Kidney epithelial cell (primary cell): ENCODE measurements around the gene CDK5RAP1. TPM values are rescaled to one million over a fixed set of nuclear protein-coding genes. Genes with fewer than 3 reads are reported as not detected.

ENCODE experiments used
- DNase-seq: peaks from one replicate; pipeline ENCODE4 v3.0.0-alpha.2; 2010; ENCODE audit warnings: low read depth
- H3K27me3 ChIP-seq: 2 replicates; pipeline ENCODE4 v1.6.0; 2011; ENCODE audit warnings: low read length; ENCODE audit not compliant: control insufficient read depth, insufficient read depth
- H3K36me3 ChIP-seq: 2 replicates; pipeline ENCODE4 v1.5.1; 2011; ENCODE audit warnings: low read length; ENCODE audit not compliant: control insufficient read depth, insufficient read depth
- H3K4me3 ChIP-seq: 2 replicates; pipeline ENCODE4 v1.5.1; 2011; ENCODE audit warnings: low read depth, mild to moderate bottlenecking, control low read depth, low read length
- total RNA-seq: library from RNA; depleted of rRNA; stranded (reverse); fragments of >200 nt; gene quantifications from 2 replicates; pipeline ENCODE4 v1.2.3, GENCODE V29; 2015
- TF ChIP-seq, protein P1 (sequence below): IDR thresholded peaks from 2 replicates; pipeline ENCODE4 v1.5.1; 2011; ENCODE audit warnings: mild to moderate bottlenecking, moderate library complexity, low read length, control low read depth, inconsistent platforms; ENCODE audit not compliant: insufficient read depth, poor library complexity, severe bottlenecking

Gene CDK5RAP1
- 25.3 and 39.4 TPM in 2 replicates for total RNA-seq

GRCh38 chr20:33401184-33401920, at the start of gene CDK5RAP1:
TSS of gene CDK5RAP1 (minus strand) at chr20:33401519. CDS start at chr20:33397064, 4,455 bp downstream.
- peak within 1 kb of the TSS; percentile 78 for H3K4me3 ChIP-seq
- TF ChIP-seq, protein P1, sequence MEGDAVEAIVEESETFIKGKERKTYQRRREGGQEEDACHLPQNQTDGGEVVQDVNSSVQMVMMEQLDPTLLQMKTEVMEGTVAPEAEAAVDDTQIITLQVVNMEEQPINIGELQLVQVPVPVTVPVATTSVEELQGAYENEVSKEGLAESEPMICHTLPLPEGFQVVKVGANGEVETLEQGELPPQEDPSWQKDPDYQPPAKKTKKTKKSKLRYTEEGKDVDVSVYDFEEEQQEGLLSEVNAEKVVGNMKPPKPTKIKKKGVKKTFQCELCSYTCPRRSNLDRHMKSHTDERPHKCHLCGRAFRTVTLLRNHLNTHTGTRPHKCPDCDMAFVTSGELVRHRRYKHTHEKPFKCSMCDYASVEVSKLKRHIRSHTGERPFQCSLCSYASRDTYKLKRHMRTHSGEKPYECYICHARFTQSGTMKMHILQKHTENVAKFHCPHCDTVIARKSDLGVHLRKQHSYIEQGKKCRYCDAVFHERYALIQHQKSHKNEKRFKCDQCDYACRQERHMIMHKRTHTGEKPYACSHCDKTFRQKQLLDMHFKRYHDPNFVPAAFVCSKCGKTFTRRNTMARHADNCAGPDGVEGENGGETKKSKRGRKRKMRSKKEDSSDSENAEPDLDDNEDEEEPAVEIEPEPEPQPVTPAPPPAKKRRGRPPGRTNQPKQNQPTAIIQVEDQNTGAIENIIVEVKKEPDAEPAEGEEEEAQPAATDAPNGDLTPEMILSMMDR, result no peak
- peak; percentile 52 for DNase-seq
- no peaks in the 10 kb centered on the region for H3K36me3 ChIP-seq
- no peaks in the 10 kb centered on the region for H3K27me3 ChIP-seq

DNA sequence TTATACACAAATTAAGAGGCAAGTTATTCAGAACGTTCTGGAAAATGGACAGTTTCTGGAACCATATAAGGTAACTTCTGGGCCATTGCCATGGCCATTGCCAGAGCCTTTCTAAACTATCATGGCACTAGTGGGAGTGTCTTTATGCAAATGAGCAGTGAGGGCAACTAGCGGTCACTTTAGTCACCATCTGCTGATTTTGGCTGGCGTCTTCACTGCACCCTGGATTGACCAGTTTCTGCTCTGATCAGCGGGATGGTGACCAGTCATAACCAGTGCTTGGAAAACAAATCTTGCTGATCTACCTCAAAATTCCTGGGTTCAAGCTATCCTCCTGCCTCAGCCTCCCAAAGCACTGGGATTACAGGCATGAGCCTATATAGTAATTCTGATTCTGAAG, 49.5 kb upstream of the CDK5RAP1 start:
- Histone ChIP-seq H3K36me3 (no peaks in the 10 kb centered on the region), H3K4me3 (no peak overlapping the region), H3K27me3 (no peaks in the 10 kb centered on the region)
- TF ChIP-seq, protein P1, result no peak
- DNase-seq, result no peak

- Histone ChIP-seq H3K36me3 (no peaks in the 10 kb centered on the region), H3K27me3 (no peaks in the 10 kb centered on the region), H3K4me3 (no peak overlapping the region)
- TF ChIP-seq, protein P1, result no peak
- no peak for DNase-seq
Measured at GRCh38 chr20:33445881-33446625, 44.7 kb upstream of the CDK5RAP1 start.

DNA sequence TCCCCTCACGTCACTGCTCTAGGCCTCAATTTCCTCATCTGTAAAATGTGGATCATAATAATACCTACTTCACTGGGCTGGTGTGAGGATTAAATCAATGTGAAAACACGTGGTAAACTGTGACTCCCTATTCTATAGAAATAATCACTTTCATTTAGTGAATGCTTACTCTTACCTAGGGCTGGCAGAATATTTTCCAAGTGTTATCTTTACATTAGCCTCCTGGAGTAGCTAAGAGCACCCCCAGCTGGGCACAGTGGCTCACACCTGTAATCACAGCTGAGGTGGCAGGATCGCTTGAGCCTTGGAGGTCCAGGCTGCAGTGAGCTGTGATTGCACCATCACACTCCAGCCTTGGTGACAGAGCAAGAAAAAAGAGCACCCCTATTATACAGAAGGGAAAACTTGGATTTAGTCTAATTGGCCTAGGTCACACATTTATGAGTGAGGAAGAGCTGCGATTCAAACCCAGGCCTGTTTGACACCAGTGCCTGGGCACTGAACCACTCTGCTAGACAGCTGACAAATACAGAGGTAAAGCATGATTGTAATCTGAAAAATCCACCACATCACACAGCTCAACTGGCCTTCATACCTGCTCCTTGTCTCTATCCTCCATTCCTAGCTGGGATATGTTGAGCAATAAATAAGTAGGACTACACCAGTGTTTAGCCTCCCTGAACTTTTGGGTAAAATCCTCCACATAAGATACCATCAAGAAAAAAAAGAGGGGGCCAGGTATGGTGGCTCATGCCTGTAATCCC, 43.7 kb upstream of the CDK5RAP1 start:
- DNase-seq, result no peak
- H3K4me3 ChIP-seq, result no peak overlapping the region
- no peaks in the 10 kb centered on the region for H3K27me3 ChIP-seq
- TF ChIP-seq, protein P1, result peak; percentile 14
- H3K36me3 ChIP-seq, result no peaks in the 10 kb centered on the region

DNA sequence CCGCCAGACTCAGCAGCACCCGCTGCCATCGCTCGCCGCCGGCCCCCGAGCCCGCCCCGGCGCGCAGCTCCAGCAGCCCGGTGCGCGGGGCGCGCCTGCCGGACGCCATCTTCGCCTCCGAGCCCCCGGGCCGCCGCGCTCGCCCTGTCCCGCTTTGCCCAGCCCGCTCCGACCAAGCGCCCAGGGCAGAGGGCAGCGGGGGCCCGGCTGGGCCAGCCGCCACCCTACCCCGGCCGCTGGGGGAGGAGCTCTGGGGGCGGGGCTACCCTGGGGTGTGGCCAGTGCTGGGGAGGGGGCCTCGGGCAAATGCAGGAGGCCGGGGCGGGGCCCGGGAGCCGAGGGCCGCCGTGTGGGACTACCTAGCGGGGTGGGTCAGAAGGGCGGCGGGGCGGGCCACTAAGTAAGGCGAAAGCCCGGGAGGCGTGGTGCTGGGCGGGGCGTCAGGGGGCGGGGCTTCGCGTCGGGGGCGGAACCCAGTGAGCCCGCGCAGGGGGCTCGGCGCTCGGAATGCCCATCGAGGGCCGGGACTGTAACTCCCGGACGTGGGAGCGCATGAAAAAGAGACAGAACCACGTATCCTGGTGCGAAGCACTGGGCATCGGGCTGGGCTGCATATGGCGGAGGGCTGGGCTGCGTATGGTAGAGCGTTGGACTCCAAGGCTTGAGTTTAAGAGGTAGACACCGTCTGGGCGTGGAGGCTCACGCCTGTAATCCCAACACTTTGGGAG, 42.4 kb upstream of the CDK5RAP1 start, which contains the start of gene SNTA1:
SNTA1 (minus strand) TSS at position 252 of the 728 bp plus-strand sequence; CDS start at position 109, 143 bp downstream.
- TF ChIP-seq, protein P1, result no peak
- peak within 1 kb of the TSS; percentile 43 for H3K4me3 ChIP-seq
- DNase-seq, result no peak
- H3K27me3 ChIP-seq, result no peaks in the 10 kb centered on the region
- H3K36me3 ChIP-seq, result no peaks in the 10 kb centered on the region
